GM21390 (cell line): Measurements from ENCODE around the gene TTC28.

ENCODE experiments used
- ATAC-seq: cut with Tn5 transposase; IDR thresholded peaks from one replicate; pipeline ENCODE4 v1.9.1; 2021; ENCODE audit not compliant: unreplicated experiment

Gene TTC28

DNA sequence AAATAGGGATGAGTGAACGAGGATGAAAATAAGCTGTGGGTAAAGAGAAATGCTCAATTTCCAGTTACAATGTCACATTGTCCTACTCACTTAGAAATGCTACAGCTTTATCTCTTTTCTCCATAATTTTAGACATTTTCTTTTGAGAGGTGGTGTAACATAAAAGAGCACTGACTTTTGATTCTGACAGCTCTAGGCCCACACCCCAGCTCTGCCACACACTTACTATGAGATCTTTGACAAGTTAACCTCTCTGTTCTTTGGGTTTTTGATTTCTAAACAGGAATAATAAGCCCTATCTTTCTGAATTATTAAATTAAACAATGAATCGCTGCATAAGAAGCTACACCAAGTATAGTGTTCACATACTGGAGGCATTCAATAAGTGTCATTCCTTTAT is 532.2 kb downstream of the TTC28 start:
- ATAC-seq, result no peak

GRCh38 chr22:28146401-28147314 is 533.0 kb downstream of the TTC28 start:
- no peak for ATAC-seq

GRCh38 chr22:28143961-28144745 is 535.5 kb downstream of the TTC28 start:
- ATAC-seq, result no peak

DNA sequence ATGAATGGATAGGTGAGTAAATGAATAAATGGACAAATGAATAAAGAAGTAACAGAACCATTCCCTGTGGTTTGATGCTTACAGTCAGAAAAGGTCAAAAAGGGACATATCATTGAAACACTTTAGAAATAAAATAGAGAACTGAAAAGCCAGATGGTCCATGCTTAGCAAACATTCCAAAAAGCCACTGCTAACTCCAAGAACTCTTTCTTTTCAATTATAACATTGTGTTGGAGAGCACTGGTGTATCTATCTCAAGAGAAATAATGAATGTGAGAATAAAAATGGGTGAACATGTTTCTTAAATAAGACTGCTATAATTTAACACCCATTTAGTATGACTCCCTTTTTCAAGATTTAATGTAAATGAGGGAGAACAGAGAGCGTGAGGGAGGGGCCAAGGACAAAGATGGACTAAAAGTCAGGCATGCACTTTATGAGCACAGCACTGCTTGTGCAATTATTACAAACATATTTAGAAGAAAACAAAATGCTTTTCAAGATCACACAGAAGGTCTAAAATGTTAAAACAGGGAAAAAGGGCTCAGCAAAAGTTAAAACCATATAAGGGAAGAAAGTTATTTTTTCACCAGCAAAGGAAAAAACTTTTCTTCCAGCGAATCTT is 536.3 kb downstream of the TTC28 start:
- ATAC-seq, result no peak

DNA sequence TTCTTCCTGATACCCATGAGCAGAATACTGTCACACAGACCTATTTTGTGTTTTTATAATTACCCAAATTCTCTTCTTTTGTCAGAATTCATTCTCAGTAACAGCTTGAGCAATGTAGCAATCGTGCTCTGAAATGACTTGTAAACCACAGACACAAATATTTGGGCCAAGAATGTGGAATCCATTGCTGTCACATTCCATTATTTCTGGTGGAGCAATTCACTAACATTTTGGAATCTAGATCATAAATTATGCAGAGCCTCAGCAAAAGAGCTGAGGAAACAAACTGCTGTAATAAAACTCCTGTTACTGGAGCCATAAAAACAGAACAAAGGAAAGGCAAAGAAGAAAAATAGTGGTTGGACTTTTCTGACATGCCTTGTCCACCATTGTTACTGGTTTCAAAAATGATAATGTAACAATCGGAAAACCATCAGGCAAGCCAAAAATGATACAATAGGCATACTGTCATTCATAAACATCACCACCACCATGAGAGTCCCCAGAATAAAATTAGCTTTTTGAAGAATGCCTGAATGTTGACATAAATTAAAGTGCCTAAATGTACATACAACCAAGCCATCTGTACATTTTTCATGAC is 537.2 kb downstream of the TTC28 start:
- no peak for ATAC-seq

- ATAC-seq, result no peak
Measured at GRCh38 chr22:28141614-28142013, 538.0 kb downstream of the TTC28 start.

GRCh38 chr22:28139961-28140360 is 539.7 kb downstream of the TTC28 start:
- ATAC-seq, result no peak

GRCh38 chr22:28139516-28139915 is 540.1 kb downstream of the TTC28 start:
- ATAC-seq, result no peak

DNA sequence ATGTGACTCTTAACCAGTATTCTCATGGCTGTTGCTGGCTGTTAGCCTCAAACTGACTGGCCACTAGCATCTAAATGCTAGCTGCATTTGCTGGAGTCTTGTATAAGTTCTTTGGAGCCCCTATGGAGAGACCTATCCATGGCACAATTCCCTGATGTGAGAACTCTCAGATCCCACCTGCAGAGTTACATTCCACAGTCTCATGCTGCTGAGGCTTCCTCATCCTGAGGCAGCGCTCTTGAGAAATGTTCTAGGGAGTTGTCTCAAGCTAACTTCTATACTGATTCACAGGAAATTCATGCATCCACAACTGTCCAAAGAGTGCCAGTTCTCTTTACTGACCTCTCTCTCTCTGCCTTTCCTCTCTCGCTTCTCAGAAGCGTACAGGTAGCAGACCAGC is 542.6 kb downstream of the TTC28 start:
- ATAC-seq, result no peak

DNA sequence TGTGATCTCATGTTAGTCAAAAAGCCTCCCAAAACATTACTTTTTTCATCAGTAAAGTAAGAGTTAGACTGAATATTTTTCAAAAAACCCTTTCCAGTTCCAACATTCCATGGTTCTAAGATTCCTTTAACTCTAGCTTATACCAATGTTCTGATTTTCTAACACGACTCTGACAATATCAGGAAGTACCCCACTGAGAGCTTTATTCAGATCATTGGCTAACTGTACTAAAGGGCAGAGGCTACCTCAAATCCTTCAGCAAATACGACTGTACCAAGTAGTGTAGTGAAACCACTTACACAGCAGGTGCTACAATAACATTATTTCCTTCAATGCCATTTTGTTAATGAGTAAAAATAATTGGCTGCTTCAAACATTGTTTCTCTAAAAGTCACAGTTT is 547.2 kb downstream of the TTC28 start:
- ATAC-seq, result no peak

GRCh38 chr22:28129319-28129962 is 550.2 kb downstream of the TTC28 start:
- ATAC-seq, result no peak

GRCh38 chr22:28128827-28129226 is 550.8 kb downstream of the TTC28 start:
- ATAC-seq, result no peak

GRCh38 chr22:28125799-28126198 is 553.8 kb downstream of the TTC28 start:
- no peak for ATAC-seq

GRCh38 chr22:28123989-28124766 is 555.5 kb downstream of the TTC28 start:
- ATAC-seq, result no peak

GRCh38 chr22:28120691-28121592 is 558.7 kb downstream of the TTC28 start:
- ATAC-seq, result no peak

DNA sequence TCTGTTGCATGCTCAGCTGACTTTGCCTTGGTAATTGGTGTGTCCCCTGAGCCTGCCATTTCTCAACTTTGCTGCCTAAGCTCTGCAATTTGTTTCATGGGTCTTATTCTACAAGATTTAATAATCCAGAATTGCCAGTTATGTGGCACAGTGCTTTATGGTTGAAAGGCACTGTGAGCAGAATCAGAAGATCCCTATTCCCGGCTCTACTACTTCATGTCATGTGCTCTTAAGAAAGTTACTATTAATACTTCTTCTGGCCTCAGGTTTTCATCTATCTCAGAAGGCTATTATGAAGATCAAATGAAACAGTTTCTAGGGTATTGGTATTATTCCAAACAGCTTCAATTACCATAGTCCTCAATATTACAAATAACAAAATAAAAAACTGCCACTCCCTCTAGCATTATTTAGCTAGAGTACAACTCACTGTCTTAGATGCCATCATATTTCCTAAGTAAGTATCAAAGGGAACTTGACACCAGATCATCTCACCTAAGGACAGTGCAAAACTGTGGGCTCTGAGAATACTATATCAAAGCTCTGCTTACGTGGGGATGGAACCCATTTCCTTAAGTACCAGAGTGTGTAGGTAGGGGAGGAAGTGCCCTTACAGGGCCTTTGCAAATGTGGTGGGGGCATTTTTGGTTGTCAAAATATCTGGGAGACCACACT is 560.5 kb downstream of the TTC28 start:
- ATAC-seq, result no peak

GRCh38 chr22:28116219-28116673 is 563.4 kb downstream of the TTC28 start:
- no peak for ATAC-seq

GRCh38 chr22:28115426-28115825 is 564.2 kb downstream of the TTC28 start:
- no peak for ATAC-seq
